ENCODE data around the gene NFIC. TPM values are rescaled to one million over a fixed set of nuclear protein-coding genes. Genes with fewer than 3 reads are reported as not detected.
A peak's percentile ranks its signal among the peaks of the same experiment; 100 is the strongest.
"Not testable (repeated sequence)": the region's sequence is repeated elsewhere in the genome, so short reads cannot be mapped to it uniquely, and the experiment has no call there.

Gene NFIC
- total and polyA plus RNA-seq, 2 experiments from 2014 or later: 7.8 to 20.9 TPM

- Histone ChIP-seq H3K9me3 (ENCODE audit: low read depth) (no peaks in the 10 kb centered on the region), H3K4me2 (no peak overlapping the region), H3K4me1 (ENCODE audit: insufficient read depth) (peaks cover 18% of the 10 kb centered on the region), H3K27me3 (no peaks in the 10 kb centered on the region), H3K9me2 (replicated peaks; ENCODE audit: insufficient read depth) (no peaks in the 10 kb centered on the region), H3K4me3 (no peak overlapping the region), H3K36me3 (replicated peaks; ENCODE audit: insufficient read depth, low read depth) (no peaks in the 10 kb centered on the region), H3K27ac (peak overlapping the region; percentile 27), H2AFZ (no peak overlapping the region), H4K20me1 (ENCODE audit: insufficient read depth, poor library complexity, severe bottlenecking) (peaks cover 15% of the 10 kb centered on the region), H3K79me2 (peaks cover 22% of the 10 kb centered on the region)
- TF ChIP-seq CTCF (IDR thresholded peaks at IDR 0.05; ENCODE audit: poor library complexity) (no peak), EZH2 (IDR thresholded peaks at IDR 0.05; ENCODE audit: borderline replicate concordance) (no peak), EZH2phosphoT487 (IDR thresholded peaks at IDR 0.05; ENCODE audit: low read depth, severe bottlenecking, unreplicated experiment) (no peak)
- WGBS (ENCODE audit: low lambda C conversion rate, missing lambda C conversion rate): 89% methylated on average over 20 of the region's 42 CpGs
- DNase-seq (ENCODE audit: low spot score): peak; percentile 46
Observed at GRCh38 chr19:3387645-3388589, 21.5 kb downstream of the NFIC start.

DNA sequence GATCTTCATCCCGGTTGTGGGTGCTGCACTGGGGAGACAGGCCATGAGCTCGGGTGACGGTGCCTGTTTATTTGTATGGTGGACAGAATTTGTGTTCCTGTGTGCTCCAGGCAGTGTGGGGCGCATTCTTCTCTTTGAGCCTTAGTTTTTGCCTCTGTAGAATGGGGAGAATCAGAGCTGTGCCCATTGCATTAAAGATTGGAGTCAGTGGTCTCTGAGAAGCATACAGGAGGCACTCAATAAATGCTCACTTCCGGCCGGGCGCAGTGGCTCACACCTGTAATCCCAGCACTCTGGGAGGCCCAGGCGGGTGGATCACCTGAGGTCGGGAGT is 23.0 kb downstream of the NFIC start:
- Histone ChIP-seq H4K20me1 (ENCODE audit: insufficient read depth, poor library complexity, severe bottlenecking) (peaks cover 15% of the 10 kb centered on the region), H3K4me2 (no peak overlapping the region), H3K9me2 (replicated peaks; ENCODE audit: insufficient read depth) (no peaks in the 10 kb centered on the region), H3K79me2 (peaks cover 22% of the 10 kb centered on the region), H3K27me3 (no peaks in the 10 kb centered on the region), H3K4me1 (ENCODE audit: insufficient read depth) (peaks cover 16% of the 10 kb centered on the region), H3K36me3 (replicated peaks; ENCODE audit: insufficient read depth, low read depth) (no peaks in the 10 kb centered on the region), H2AFZ (no peak overlapping the region), H3K27ac (no peak overlapping the region), H3K9me3 (ENCODE audit: low read depth) (no peaks in the 10 kb centered on the region), H3K4me3 (no peak overlapping the region)
- no peak for TF ChIP-seq CTCF (IDR thresholded peaks at IDR 0.05; ENCODE audit: poor library complexity)
- no peak for TF ChIP-seq EZH2 (IDR thresholded peaks at IDR 0.05; ENCODE audit: borderline replicate concordance)
- no peak for TF ChIP-seq EZH2phosphoT487 (IDR thresholded peaks at IDR 0.05; ENCODE audit: low read depth, severe bottlenecking, unreplicated experiment)
- 92% methylated on average over 9 of the region's 9 CpGs for WGBS (ENCODE audit: low lambda C conversion rate, missing lambda C conversion rate)
- no peak for DNase-seq (ENCODE audit: low spot score)

- TF ChIP-seq CTCF (IDR thresholded peaks at IDR 0.05; ENCODE audit: poor library complexity) (no peak), EZH2phosphoT487 (IDR thresholded peaks at IDR 0.05; ENCODE audit: low read depth, severe bottlenecking, unreplicated experiment) (no peak), EZH2 (IDR thresholded peaks at IDR 0.05; ENCODE audit: borderline replicate concordance) (no peak)
- no peaks in the 10 kb centered on the region for H3K9me2 ChIP-seq (replicated peaks; ENCODE audit: insufficient read depth)
- peaks cover 11% of the 10 kb centered on the region for H3K4me1 ChIP-seq (ENCODE audit: insufficient read depth)
- no peaks in the 10 kb centered on the region for H3K27me3 ChIP-seq
- H3K9me3 ChIP-seq (ENCODE audit: low read depth): no peaks in the 10 kb centered on the region
- H3K27ac ChIP-seq: no peak overlapping the region
- no peak overlapping the region for H3K4me3 ChIP-seq
- WGBS (ENCODE audit: low lambda C conversion rate, missing lambda C conversion rate): 53% methylated on average over 17 of the region's 17 CpGs
- no peak overlapping the region for H3K4me2 ChIP-seq
- H3K79me2 ChIP-seq: peaks cover 20% of the 10 kb centered on the region
- no peak for DNase-seq (ENCODE audit: low spot score)
- H2AFZ ChIP-seq: no peak overlapping the region
- H3K36me3 ChIP-seq (replicated peaks; ENCODE audit: insufficient read depth, low read depth): no peaks in the 10 kb centered on the region
- peaks cover 15% of the 10 kb centered on the region for H4K20me1 ChIP-seq (ENCODE audit: insufficient read depth, poor library complexity, severe bottlenecking)
Observed at GRCh38 chr19:3389876-3390371, 23.5 kb downstream of the NFIC start.

GRCh38 chr19:3391911-3392310 is 25.5 kb downstream of the NFIC start:
- not testable (repeated sequence) for H3K4me3 ChIP-seq; H3K36me3 ChIP-seq (replicated peaks; ENCODE audit: insufficient read depth, low read depth); H2AFZ ChIP-seq; DNase-seq (ENCODE audit: low spot score); H3K4me2 ChIP-seq; H3K4me1 ChIP-seq (ENCODE audit: insufficient read depth); H3K9me2 ChIP-seq (replicated peaks; ENCODE audit: insufficient read depth); H3K9me3 ChIP-seq (ENCODE audit: low read depth); H3K27ac ChIP-seq; H3K27me3 ChIP-seq
- peaks cover 18% of the 10 kb centered on the region for H4K20me1 ChIP-seq (ENCODE audit: insufficient read depth, poor library complexity, severe bottlenecking)
- peaks cover 10% of the 10 kb centered on the region for H3K79me2 ChIP-seq
- 93% methylated on average over 9 of the region's 9 CpGs for WGBS (ENCODE audit: low lambda C conversion rate, missing lambda C conversion rate)
